Mesenchymal stem cell (in vitro differentiated cells and primary cell): ENCODE measurements around the gene IGSF22.

ENCODE experiments used
- DNase-seq: peaks from one replicate; pipeline ENCODE4 v3.0.0-alpha.2; 2013
- H2AFZ ChIP-seq: one replicate; pipeline ENCODE4 v1.6.1; 2013; ENCODE audit warnings: low read depth, mild to moderate bottlenecking, control low read depth, inconsistent platforms, low read length, moderate library complexity
- H2AK5ac ChIP-seq: 2 replicates; pipeline ENCODE4 v1.6.1; 2013; ENCODE audit warnings: low read length, moderate library complexity, mild to moderate bottlenecking, inconsistent platforms; ENCODE audit not compliant: severe bottlenecking
- H2BK120ac ChIP-seq: one replicate; pipeline ENCODE4 v1.6.1; 2013; ENCODE audit warnings: low read depth, mild to moderate bottlenecking, inconsistent platforms, low read length, moderate library complexity
- H2BK12ac ChIP-seq, 2 experiments: one replicate each; pipeline ENCODE4 v1.6.1; 2013; ENCODE audit warnings: inconsistent platforms in 2 of 2, low read length in 2 of 2, mild to moderate bottlenecking in 2 of 2, moderate library complexity in 2 of 2, control low read depth in 1 of 2
- H2BK15ac ChIP-seq: one replicate; pipeline ENCODE4 v1.6.1; 2013; ENCODE audit warnings: mild to moderate bottlenecking, low read depth, inconsistent platforms; ENCODE audit not compliant: poor library complexity, severe bottlenecking
- H2BK5ac ChIP-seq: 2 replicates; pipeline ENCODE4 v1.6.1; 2013; ENCODE audit warnings: low read depth, mild to moderate bottlenecking, low read length, control low read depth, inconsistent platforms; ENCODE audit not compliant: poor library complexity, severe bottlenecking
- H3K14ac ChIP-seq, 2 experiments: one replicate each; pipeline ENCODE4 v1.6.1; 2013; ENCODE audit warnings: inconsistent platforms in 2 of 2, low read length in 2 of 2, control low read depth in 1 of 2, mild to moderate bottlenecking in 1 of 2, moderate library complexity in 1 of 2
- H3K18ac ChIP-seq, 2 experiments: one replicate each; pipeline ENCODE4 v1.6.1; 2013; ENCODE audit warnings: inconsistent platforms in 2 of 2, low read length in 2 of 2, control low read depth in 1 of 2, low read depth in 1 of 2, mild to moderate bottlenecking in 1 of 2
- H3K23ac ChIP-seq, 2 experiments: one replicate each; pipeline ENCODE4 v1.6.1; 2013; ENCODE audit warnings: inconsistent platforms in 2 of 2, low read length in 2 of 2, mild to moderate bottlenecking in 2 of 2, moderate library complexity in 2 of 2, control low read depth in 1 of 2
- H3K27ac ChIP-seq: 2 replicates; pipeline ENCODE4 v1.5.1; 2013; ENCODE audit warnings: mild to moderate bottlenecking, moderate library complexity, low read length, control low read depth, inconsistent platforms; ENCODE audit not compliant: poor library complexity, severe bottlenecking
- H3K27me3 ChIP-seq, 2 experiments: 2 replicates each; pipeline versions ENCODE4 v1.6.1 to v1.7.0; 2013; ENCODE audit warnings: low read length in 2 of 2, mild to moderate bottlenecking in 2 of 2, moderate library complexity in 2 of 2, control low read depth in 1 of 2, inconsistent platforms in 1 of 2; ENCODE audit not compliant: control insufficient read depth in 1 of 2, insufficient read depth in 1 of 2
- H3K36me3 ChIP-seq, 2 experiments: 2 replicates each; pipeline versions ENCODE4 v1.6.1 to v1.7.0; 2013; ENCODE audit warnings: low read length in 2 of 2, control low read depth in 1 of 2, inconsistent platforms in 1 of 2, low read depth in 1 of 2, mild to moderate bottlenecking in 1 of 2; ENCODE audit not compliant: insufficient read depth in 2 of 2, control insufficient read depth in 1 of 2
- H3K4ac ChIP-seq, 2 experiments: one replicate each; pipeline ENCODE4 v1.6.1; 2013; ENCODE audit warnings: inconsistent platforms in 2 of 2, low read length in 2 of 2, mild to moderate bottlenecking in 2 of 2, moderate library complexity in 2 of 2, control low read depth in 1 of 2, low read depth in 1 of 2
- H3K4me1 ChIP-seq: 2 replicates; pipeline ENCODE4 v1.6.1; 2013; ENCODE audit warnings: low read depth, low read length, control low read depth; ENCODE audit not compliant: control insufficient read depth, insufficient read depth
- H3K4me2 ChIP-seq: 2 replicates; pipeline ENCODE4 v1.6.1; 2013; ENCODE audit warnings: low read length, mild to moderate bottlenecking, inconsistent platforms; ENCODE audit not compliant: poor library complexity, severe bottlenecking
- H3K4me3 ChIP-seq, 2 experiments: 2 replicates each; pipeline versions ENCODE4 v1.5.1 to v1.7.0; 2013; ENCODE audit warnings: low read length in 2 of 2, mild to moderate bottlenecking in 2 of 2, control low read depth in 1 of 2, low read depth in 1 of 2; ENCODE audit not compliant: insufficient read depth in 1 of 2
- H3K79me1 ChIP-seq: replicated peaks from 2 replicates; pipeline ENCODE4 v1.6.1; 2013; ENCODE audit warnings: mild to moderate bottlenecking, control low read depth, low read length, inconsistent platforms; ENCODE audit not compliant: poor library complexity, severe bottlenecking
- H3K9ac ChIP-seq: 2 replicates; pipeline ENCODE4 v1.7.0; 2013; ENCODE audit warnings: mild to moderate bottlenecking, low read length, moderate library complexity
- H3K9me3 ChIP-seq: 2 replicates; pipeline ENCODE4 v1.7.0; 2013; ENCODE audit warnings: mild to moderate bottlenecking, low read length; ENCODE audit not compliant: control insufficient read depth
- H4K8ac ChIP-seq: one replicate; pipeline ENCODE4 v1.6.1; 2013; ENCODE audit warnings: inconsistent platforms, mild to moderate bottlenecking, low read length, moderate library complexity
- H4K91ac ChIP-seq: one replicate; pipeline ENCODE4 v1.6.1; 2013; ENCODE audit warnings: mild to moderate bottlenecking, low read length, inconsistent platforms
- WGBS: methylation state at CpG from one replicate; pipeline ENCODE4 v1.1.7; 2013; ENCODE audit warnings: mixed read lengths; 5-methylcytosine and 5-hydroxymethylcytosine counted together

The IGSF22 gene

GRCh38 chr11:18772211-18772610 lies 46.2 kb upstream of the IGSF22 start:
- H3K4me1 ChIP-seq, result peaks cover 2% of the 10 kb centered on the region
- peaks cover 38% of the 10 kb centered on the region in 2 experiments for H3K27me3 ChIP-seq
- H2AFZ ChIP-seq, result no peak overlapping the region
- H3K79me1 ChIP-seq, result no peaks in the 10 kb centered on the region
- no peak overlapping the region for H3K9ac ChIP-seq
- no peak overlapping the region for H2BK12ac ChIP-seq
- no peak overlapping the region for H3K18ac ChIP-seq
- no peak overlapping the region for H3K4me2 ChIP-seq
- H2BK15ac ChIP-seq, result no peak overlapping the region
- no peak overlapping the region for H2BK5ac ChIP-seq
- no peaks in the 10 kb centered on the region for H3K9me3 ChIP-seq
- H3K23ac ChIP-seq, result no peak overlapping the region
- H2AK5ac ChIP-seq, result no peak overlapping the region
- no peak overlapping the region for H2BK120ac ChIP-seq
- WGBS, result 81% methylated on average over 4 of the region's 5 CpGs
- H3K4ac ChIP-seq, result no peak overlapping the region
- DNase-seq, result no peak
- no peak overlapping the region for H3K27ac ChIP-seq
- no peak overlapping the region for H4K8ac ChIP-seq
- no peak overlapping the region for H4K91ac ChIP-seq
- H3K14ac ChIP-seq, result no peak overlapping the region
- no peaks in the 10 kb centered on the region for H3K36me3 ChIP-seq
- H3K4me3 ChIP-seq, result no peak overlapping the region

GRCh38 chr11:18771266-18772035 lies 45.5 kb upstream of the IGSF22 start:
- no peak overlapping the region for H3K4me3 ChIP-seq
- H3K23ac ChIP-seq, result no peak overlapping the region
- H3K14ac ChIP-seq, result no peak overlapping the region
- H4K8ac ChIP-seq, result no peak overlapping the region
- WGBS, result 87% methylated on average over 13 of the region's 13 CpGs
- no peak overlapping the region for H3K18ac ChIP-seq
- no peak overlapping the region for H4K91ac ChIP-seq
- H3K9ac ChIP-seq, result no peak overlapping the region
- no peak overlapping the region for H2AFZ ChIP-seq
- no peaks in the 10 kb centered on the region for H3K79me1 ChIP-seq
- no peak overlapping the region for H2BK15ac ChIP-seq
- H3K4ac ChIP-seq, result no peak overlapping the region
- H2AK5ac ChIP-seq, result no peak overlapping the region
- peaks cover 37 to 38% of the 10 kb centered on the region in 2 experiments for H3K27me3 ChIP-seq
- H3K36me3 ChIP-seq, result no peaks in the 10 kb centered on the region
- H3K27ac ChIP-seq, result no peak overlapping the region
- DNase-seq, result no peak
- H2BK120ac ChIP-seq, result no peak overlapping the region
- H2BK12ac ChIP-seq, result no peak overlapping the region
- peaks cover 2% of the 10 kb centered on the region for H3K4me1 ChIP-seq
- no peak overlapping the region for H2BK5ac ChIP-seq
- H3K9me3 ChIP-seq, result no peaks in the 10 kb centered on the region
- no peak overlapping the region for H3K4me2 ChIP-seq

- H2BK12ac ChIP-seq, result no peak overlapping the region
- no peak overlapping the region for H3K9ac ChIP-seq
- H4K91ac ChIP-seq, result no peak overlapping the region
- no peak overlapping the region for H2AFZ ChIP-seq
- H2BK5ac ChIP-seq, result no peak overlapping the region
- no peak overlapping the region for H3K4me3 ChIP-seq
- H2AK5ac ChIP-seq, result no peak overlapping the region
- no peak overlapping the region for H3K18ac ChIP-seq
- H4K8ac ChIP-seq, result no peak overlapping the region
- no peaks in the 10 kb centered on the region for H3K9me3 ChIP-seq
- H3K36me3 ChIP-seq, result no peaks in the 10 kb centered on the region
- peaks cover 2% of the 10 kb centered on the region for H3K4me1 ChIP-seq
- H3K27me3 ChIP-seq, result peaks cover 35 to 38% of the 10 kb centered on the region in 2 experiments
- no peak overlapping the region for H3K23ac ChIP-seq
- no peak overlapping the region for H2BK15ac ChIP-seq
- no peak overlapping the region for H2BK120ac ChIP-seq
- WGBS, result 75% methylated on average over 11 of the region's 11 CpGs
- H3K14ac ChIP-seq, result no peak overlapping the region
- H3K4ac ChIP-seq, result no peak overlapping the region
- H3K4me2 ChIP-seq, result no peak overlapping the region
- H3K27ac ChIP-seq, result no peak overlapping the region
- DNase-seq, result no peak
- H3K79me1 ChIP-seq, result no peaks in the 10 kb centered on the region
Measured at GRCh38 chr11:18770479-18771125, 44.6 kb upstream of the IGSF22 start.

- Histone ChIP-seq H3K4me1 (peaks cover 2% of the 10 kb centered on the region), H3K27ac (no peak overlapping the region), H2AFZ (no peak overlapping the region), H3K23ac (no peak overlapping the region), H2AK5ac (no peak overlapping the region), H3K4ac (no peak overlapping the region), H2BK120ac (no peak overlapping the region), H3K27me3 (peaks cover 35 to 38% of the 10 kb centered on the region in 2 experiments), H4K8ac (no peak overlapping the region), H3K9ac (no peak overlapping the region), H3K14ac (no peak overlapping the region), H2BK5ac (no peak overlapping the region), H3K4me3 (no peak overlapping the region), H3K4me2 (no peak overlapping the region), H2BK12ac (no peak overlapping the region), H3K9me3 (no peaks in the 10 kb centered on the region), H3K18ac (no peak overlapping the region), H2BK15ac (no peak overlapping the region), H3K79me1 (no peaks in the 10 kb centered on the region), H3K36me3 (no peaks in the 10 kb centered on the region), H4K91ac (no peak overlapping the region)
- no peak for DNase-seq
- WGBS, result 59% methylated on average over 4 of the region's 8 CpGs
Measured at GRCh38 chr11:18769802-18770456, 43.9 kb upstream of the IGSF22 start.
